HEK293 (cell line): ENCODE results near the gene TP53I11.

Source experiments
- GLIS2 ChIP-seq: fragments of 450-650 bp; formaldehyde crosslinking; IDR thresholded peaks from 2 replicates; pipeline ENCODE4 v1.5.1; 2016; ENCODE audit warnings: missing biosample characterization, missing genetic modification characterization
- SP2 ChIP-seq: fragments of 450-650 bp; formaldehyde crosslinking; IDR thresholded peaks from 2 replicates; pipeline ENCODE4 v1.5.1; 2016; ENCODE audit warnings: missing biosample characterization, missing genetic modification characterization
- TRIM28 ChIP-seq: IDR thresholded peaks from 2 replicates; pipeline ENCODE4 v1.6.1; 2011; ENCODE audit warnings: low read length, control low read depth, borderline replicate concordance
- ZBTB49 ChIP-seq: fragments of 450-650 bp; formaldehyde crosslinking; IDR thresholded peaks from 2 replicates; pipeline ENCODE4 v1.5.1; 2016; ENCODE audit warnings: missing biosample characterization, missing genetic modification characterization, low read depth
- ZNF23 ChIP-seq: fragments of 450-650 bp; formaldehyde crosslinking; IDR thresholded peaks from 2 replicates; pipeline ENCODE4 v1.5.1; 2016; ENCODE audit warnings: missing biosample characterization, missing genetic modification characterization, borderline replicate concordance
- ZNF311 ChIP-seq: fragments of 450-650 bp; formaldehyde crosslinking; IDR thresholded peaks from 2 replicates; pipeline ENCODE4 v1.5.1; 2017; ENCODE audit warnings: missing biosample characterization, missing genetic modification characterization, borderline replicate concordance
- ZNF558 ChIP-seq: fragments of 450-650 bp; formaldehyde crosslinking; IDR thresholded peaks from 2 replicates; pipeline ENCODE4 v1.5.1; 2016; ENCODE audit warnings: missing biosample characterization, missing genetic modification characterization
- ZNF596 ChIP-seq: fragments of 450-650 bp; IDR thresholded peaks from 2 replicates; pipeline ENCODE4 v1.5.0; 2018; ENCODE audit warnings: missing biosample characterization, mild to moderate bottlenecking, missing genetic modification characterization, moderate library complexity
- ZNF768 ChIP-seq: fragments of 450-650 bp; formaldehyde crosslinking; IDR thresholded peaks from 2 replicates; pipeline ENCODE4 v1.5.1; 2018; ENCODE audit warnings: missing biosample characterization, mild to moderate bottlenecking, missing genetic modification characterization
- ZXDB ChIP-seq: fragments of 450-650 bp; formaldehyde crosslinking; IDR thresholded peaks from 2 replicates; pipeline ENCODE4 v1.5.1; 2016; ENCODE audit warnings: missing biosample characterization, missing genetic modification characterization
- TF ChIP-seq, protein P1 (sequence below): fragments of 450-650 bp; formaldehyde crosslinking; IDR thresholded peaks from 2 replicates; pipeline ENCODE4 v1.5.1; 2016; ENCODE audit warnings: missing biosample characterization, missing genetic modification characterization, borderline replicate concordance
- TF ChIP-seq, protein P2 (sequence below): fragments of 450-650 bp; formaldehyde crosslinking; IDR thresholded peaks from 2 replicates; pipeline ENCODE4 v1.5.1; 2016; ENCODE audit warnings: missing biosample characterization, missing genetic modification characterization
- TF ChIP-seq, protein P3 (sequence below): fragments of 450-650 bp; formaldehyde crosslinking; IDR thresholded peaks from 2 replicates; pipeline ENCODE4 v1.5.1; 2016; ENCODE audit warnings: missing biosample characterization, missing genetic modification characterization
- TF ChIP-seq, protein P4 (sequence below): fragments of 450-650 bp; formaldehyde crosslinking; IDR thresholded peaks from 2 replicates; pipeline ENCODE4 v1.5.1; 2016; ENCODE audit warnings: missing biosample characterization, missing genetic modification characterization

DNA sequence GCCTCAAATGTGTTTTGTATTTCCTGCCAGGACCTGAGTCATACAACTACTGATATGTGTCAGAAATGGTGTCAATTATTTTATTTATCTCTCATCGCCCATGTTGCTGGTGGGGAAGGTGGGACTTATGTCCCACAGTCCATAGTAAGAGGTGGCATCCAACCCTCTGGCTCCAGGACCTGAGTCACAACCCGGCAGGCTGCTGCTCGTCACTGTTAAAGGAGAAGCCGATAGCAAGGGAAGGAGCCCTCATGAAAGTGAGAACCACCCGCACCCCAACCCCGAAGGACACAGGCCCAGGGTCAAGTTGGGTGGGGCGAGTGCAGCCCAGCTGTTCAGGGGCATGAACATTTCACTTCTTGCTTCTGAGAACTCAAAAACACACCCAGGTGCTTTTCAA lies 33.1 kb upstream of the TP53I11 start:
- TF ChIP-seq, protein P1, sequence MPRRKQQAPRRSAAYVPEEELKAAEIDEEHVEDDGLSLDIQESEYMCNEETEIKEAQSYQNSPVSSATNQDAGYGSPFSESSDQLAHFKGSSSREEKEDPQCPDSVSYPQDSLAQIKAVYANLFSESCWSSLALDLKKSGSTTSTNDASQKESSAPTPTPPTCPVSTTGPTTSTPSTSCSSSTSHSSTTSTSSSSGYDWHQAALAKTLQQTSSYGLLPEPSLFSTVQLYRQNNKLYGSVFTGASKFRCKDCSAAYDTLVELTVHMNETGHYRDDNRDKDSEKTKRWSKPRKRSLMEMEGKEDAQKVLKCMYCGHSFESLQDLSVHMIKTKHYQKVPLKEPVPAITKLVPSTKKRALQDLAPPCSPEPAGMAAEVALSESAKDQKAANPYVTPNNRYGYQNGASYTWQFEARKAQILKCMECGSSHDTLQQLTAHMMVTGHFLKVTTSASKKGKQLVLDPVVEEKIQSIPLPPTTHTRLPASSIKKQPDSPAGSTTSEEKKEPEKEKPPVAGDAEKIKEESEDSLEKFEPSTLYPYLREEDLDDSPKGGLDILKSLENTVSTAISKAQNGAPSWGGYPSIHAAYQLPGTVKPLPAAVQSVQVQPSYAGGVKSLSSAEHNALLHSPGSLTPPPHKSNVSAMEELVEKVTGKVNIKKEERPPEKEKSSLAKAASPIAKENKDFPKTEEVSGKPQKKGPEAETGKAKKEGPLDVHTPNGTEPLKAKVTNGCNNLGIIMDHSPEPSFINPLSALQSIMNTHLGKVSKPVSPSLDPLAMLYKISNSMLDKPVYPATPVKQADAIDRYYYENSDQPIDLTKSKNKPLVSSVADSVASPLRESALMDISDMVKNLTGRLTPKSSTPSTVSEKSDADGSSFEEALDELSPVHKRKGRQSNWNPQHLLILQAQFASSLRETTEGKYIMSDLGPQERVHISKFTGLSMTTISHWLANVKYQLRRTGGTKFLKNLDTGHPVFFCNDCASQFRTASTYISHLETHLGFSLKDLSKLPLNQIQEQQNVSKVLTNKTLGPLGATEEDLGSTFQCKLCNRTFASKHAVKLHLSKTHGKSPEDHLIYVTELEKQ (tag by site-specific recombination): no peak
- TF ChIP-seq, protein P2, sequence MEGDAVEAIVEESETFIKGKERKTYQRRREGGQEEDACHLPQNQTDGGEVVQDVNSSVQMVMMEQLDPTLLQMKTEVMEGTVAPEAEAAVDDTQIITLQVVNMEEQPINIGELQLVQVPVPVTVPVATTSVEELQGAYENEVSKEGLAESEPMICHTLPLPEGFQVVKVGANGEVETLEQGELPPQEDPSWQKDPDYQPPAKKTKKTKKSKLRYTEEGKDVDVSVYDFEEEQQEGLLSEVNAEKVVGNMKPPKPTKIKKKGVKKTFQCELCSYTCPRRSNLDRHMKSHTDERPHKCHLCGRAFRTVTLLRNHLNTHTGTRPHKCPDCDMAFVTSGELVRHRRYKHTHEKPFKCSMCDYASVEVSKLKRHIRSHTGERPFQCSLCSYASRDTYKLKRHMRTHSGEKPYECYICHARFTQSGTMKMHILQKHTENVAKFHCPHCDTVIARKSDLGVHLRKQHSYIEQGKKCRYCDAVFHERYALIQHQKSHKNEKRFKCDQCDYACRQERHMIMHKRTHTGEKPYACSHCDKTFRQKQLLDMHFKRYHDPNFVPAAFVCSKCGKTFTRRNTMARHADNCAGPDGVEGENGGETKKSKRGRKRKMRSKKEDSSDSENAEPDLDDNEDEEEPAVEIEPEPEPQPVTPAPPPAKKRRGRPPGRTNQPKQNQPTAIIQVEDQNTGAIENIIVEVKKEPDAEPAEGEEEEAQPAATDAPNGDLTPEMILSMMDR: no peak
- no peak for TF ChIP-seq ZXDB
- TF ChIP-seq ZBTB49 (tag by site-specific recombination): no peak
- TF ChIP-seq ZNF23 (tag by site-specific recombination): no peak
- no peak for TF ChIP-seq ZNF596 (tag by site-specific recombination)
- TF ChIP-seq, protein P3, sequence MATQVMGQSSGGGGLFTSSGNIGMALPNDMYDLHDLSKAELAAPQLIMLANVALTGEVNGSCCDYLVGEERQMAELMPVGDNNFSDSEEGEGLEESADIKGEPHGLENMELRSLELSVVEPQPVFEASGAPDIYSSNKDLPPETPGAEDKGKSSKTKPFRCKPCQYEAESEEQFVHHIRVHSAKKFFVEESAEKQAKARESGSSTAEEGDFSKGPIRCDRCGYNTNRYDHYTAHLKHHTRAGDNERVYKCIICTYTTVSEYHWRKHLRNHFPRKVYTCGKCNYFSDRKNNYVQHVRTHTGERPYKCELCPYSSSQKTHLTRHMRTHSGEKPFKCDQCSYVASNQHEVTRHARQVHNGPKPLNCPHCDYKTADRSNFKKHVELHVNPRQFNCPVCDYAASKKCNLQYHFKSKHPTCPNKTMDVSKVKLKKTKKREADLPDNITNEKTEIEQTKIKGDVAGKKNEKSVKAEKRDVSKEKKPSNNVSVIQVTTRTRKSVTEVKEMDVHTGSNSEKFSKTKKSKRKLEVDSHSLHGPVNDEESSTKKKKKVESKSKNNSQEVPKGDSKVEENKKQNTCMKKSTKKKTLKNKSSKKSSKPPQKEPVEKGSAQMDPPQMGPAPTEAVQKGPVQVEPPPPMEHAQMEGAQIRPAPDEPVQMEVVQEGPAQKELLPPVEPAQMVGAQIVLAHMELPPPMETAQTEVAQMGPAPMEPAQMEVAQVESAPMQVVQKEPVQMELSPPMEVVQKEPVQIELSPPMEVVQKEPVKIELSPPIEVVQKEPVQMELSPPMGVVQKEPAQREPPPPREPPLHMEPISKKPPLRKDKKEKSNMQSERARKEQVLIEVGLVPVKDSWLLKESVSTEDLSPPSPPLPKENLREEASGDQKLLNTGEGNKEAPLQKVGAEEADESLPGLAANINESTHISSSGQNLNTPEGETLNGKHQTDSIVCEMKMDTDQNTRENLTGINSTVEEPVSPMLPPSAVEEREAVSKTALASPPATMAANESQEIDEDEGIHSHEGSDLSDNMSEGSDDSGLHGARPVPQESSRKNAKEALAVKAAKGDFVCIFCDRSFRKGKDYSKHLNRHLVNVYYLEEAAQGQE (tag by site-specific recombination): no peak
- no peak for TF ChIP-seq ZNF558 (tag by site-specific recombination)
- no peak for TF ChIP-seq SP2 (tag by site-specific recombination)
- no peak for TF ChIP-seq TRIM28
- TF ChIP-seq ZNF768 (tag by site-specific recombination): no peak
- TF ChIP-seq, protein P4, sequence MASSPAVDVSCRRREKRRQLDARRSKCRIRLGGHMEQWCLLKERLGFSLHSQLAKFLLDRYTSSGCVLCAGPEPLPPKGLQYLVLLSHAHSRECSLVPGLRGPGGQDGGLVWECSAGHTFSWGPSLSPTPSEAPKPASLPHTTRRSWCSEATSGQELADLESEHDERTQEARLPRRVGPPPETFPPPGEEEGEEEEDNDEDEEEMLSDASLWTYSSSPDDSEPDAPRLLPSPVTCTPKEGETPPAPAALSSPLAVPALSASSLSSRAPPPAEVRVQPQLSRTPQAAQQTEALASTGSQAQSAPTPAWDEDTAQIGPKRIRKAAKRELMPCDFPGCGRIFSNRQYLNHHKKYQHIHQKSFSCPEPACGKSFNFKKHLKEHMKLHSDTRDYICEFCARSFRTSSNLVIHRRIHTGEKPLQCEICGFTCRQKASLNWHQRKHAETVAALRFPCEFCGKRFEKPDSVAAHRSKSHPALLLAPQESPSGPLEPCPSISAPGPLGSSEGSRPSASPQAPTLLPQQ (tag by site-specific recombination): no peak
- no peak for TF ChIP-seq GLIS2 (tag by site-specific recombination)
- no peak for TF ChIP-seq ZNF311
